ACC112 (cell line): ENCODE measurements around the gene LIPI.
"Not testable (repeated sequence)": the region's sequence is repeated elsewhere in the genome, so short reads cannot be mapped to it uniquely, and the experiment has no call there.

Source experiments
- H2AFZ ChIP-seq: fragments of 200-600 bp; sonication (generic); one replicate; pipeline ENCODE4 v1.6.0; 2017; ENCODE audit warnings: antibody characterized with exemption, low read length; ENCODE audit not compliant: unreplicated experiment
- H3K27ac ChIP-seq: fragments of 200-600 bp; sonication (generic); 2 replicates; pipeline ENCODE4 v1.5.1; 2014; ENCODE audit warnings: low read depth, mild to moderate bottlenecking, antibody characterized with exemption, low read length, moderate library complexity
- H3K27me3 ChIP-seq: fragments of 200-600 bp; sonication (generic); 2 replicates; pipeline ENCODE4 v1.6.1; 2014; ENCODE audit warnings: mild to moderate bottlenecking, antibody characterized with exemption, low read length, moderate library complexity, mixed read lengths; ENCODE audit not compliant: insufficient read depth
- H3K36me3 ChIP-seq: fragments of 200-600 bp; sonication (generic); 2 replicates; pipeline ENCODE4 v1.6.1; 2016; ENCODE audit warnings: mild to moderate bottlenecking, antibody characterized with exemption, low read length, moderate library complexity, mixed read lengths; ENCODE audit not compliant: insufficient read depth
- H3K4me1 ChIP-seq: fragments of 200-600 bp; sonication (generic); one replicate; pipeline ENCODE4 v1.6.1; 2016; ENCODE audit warnings: low read length, mixed read lengths; ENCODE audit not compliant: insufficient read depth, unreplicated experiment, control insufficient read depth
- H3K4me3 ChIP-seq: fragments of 200-600 bp; sonication (generic); 2 replicates; pipeline ENCODE4 v1.5.1; 2014; ENCODE audit warnings: mild to moderate bottlenecking, low read depth, low read length
- H3K79me2 ChIP-seq: fragments of 200-600 bp; sonication (generic); one replicate; pipeline ENCODE4 v1.6.0; 2016; ENCODE audit warnings: low read length; ENCODE audit not compliant: control insufficient read depth, unreplicated experiment, insufficient read depth

The LIPI gene

GRCh38 chr21:14092834-14093560 is 117.8 kb downstream of the LIPI start:
- no peaks in the 10 kb centered on the region for H3K36me3 ChIP-seq
- no peaks in the 10 kb centered on the region for H3K79me2 ChIP-seq
- H2AFZ ChIP-seq, result no peak overlapping the region
- H3K4me1 ChIP-seq, result no peaks in the 10 kb centered on the region
- H3K27ac ChIP-seq, result no peak overlapping the region
- H3K4me3 ChIP-seq, result no peak overlapping the region
- no peaks in the 10 kb centered on the region for H3K27me3 ChIP-seq

GRCh38 chr21:14090184-14090583 is 120.6 kb downstream of the LIPI start:
- not testable (repeated sequence) for H3K27me3 ChIP-seq, H3K4me3 ChIP-seq, H2AFZ ChIP-seq, H3K79me2 ChIP-seq, H3K4me1 ChIP-seq, H3K27ac ChIP-seq, H3K36me3 ChIP-seq

GRCh38 chr21:14088391-14088790 is 122.4 kb downstream of the LIPI start:
- no peaks in the 10 kb centered on the region; the same call in 1 of the 2 replicates for H3K36me3 ChIP-seq

GRCh38 chr21:14086553-14086952 is 124.2 kb downstream of the LIPI start:
- Histone ChIP-seq H3K79me2 (no peaks in the 10 kb centered on the region), H3K27me3 (no peaks in the 10 kb centered on the region), H3K27ac (no peak overlapping the region), H3K4me3 (no peak overlapping the region), H3K36me3 (no peaks in the 10 kb centered on the region; the same call in 1 of the 2 replicates), H2AFZ (no peak overlapping the region), H3K4me1 (no peaks in the 10 kb centered on the region)

More at GRCh38 chr21:14088391-14088790, 122.4 kb downstream of the LIPI start:
- no peak overlapping the region for H2AFZ ChIP-seq
- no peaks in the 10 kb centered on the region for H3K79me2 ChIP-seq
- H3K4me1 ChIP-seq, result no peaks in the 10 kb centered on the region
- no peaks in the 10 kb centered on the region for H3K27me3 ChIP-seq
- H3K27ac ChIP-seq, result no peak overlapping the region
- H3K4me3 ChIP-seq, result no peak overlapping the region

- H3K36me3 ChIP-seq, result no peaks in the 10 kb centered on the region; the same call in 1 of the 2 replicates
- H3K79me2 ChIP-seq, result no peaks in the 10 kb centered on the region
Observed at GRCh38 chr21:14084701-14085100, 126.1 kb downstream of the LIPI start.

GRCh38 chr21:14084068-14084501 is 126.7 kb downstream of the LIPI start:
- no peak overlapping the region for H3K27ac ChIP-seq

More at GRCh38 chr21:14084701-14085100, 126.1 kb downstream of the LIPI start:
- Histone ChIP-seq H3K4me1 (no peaks in the 10 kb centered on the region), H3K27me3 (no peaks in the 10 kb centered on the region), H3K4me3 (no peak overlapping the region), H3K27ac (no peak overlapping the region), H2AFZ (no peak overlapping the region)

GRCh38 chr21:14080764-14081096 is 130.0 kb downstream of the LIPI start:
- Histone ChIP-seq H3K27me3 (no peaks in the 10 kb centered on the region), H3K79me2 (no peaks in the 10 kb centered on the region), H3K4me1 (no peaks in the 10 kb centered on the region), H2AFZ (no peak overlapping the region), H3K36me3 (no peaks in the 10 kb centered on the region; the same call in 1 of the 2 replicates), H3K27ac (no peak overlapping the region), H3K4me3 (no peak overlapping the region)

More at GRCh38 chr21:14084068-14084501, 126.7 kb downstream of the LIPI start:
- H3K79me2 ChIP-seq, result no peaks in the 10 kb centered on the region
- H3K4me1 ChIP-seq, result no peaks in the 10 kb centered on the region
- H3K36me3 ChIP-seq, result no peaks in the 10 kb centered on the region; the same call in 1 of the 2 replicates
- H3K27me3 ChIP-seq, result no peaks in the 10 kb centered on the region
- no peak overlapping the region for H3K4me3 ChIP-seq
- H2AFZ ChIP-seq, result no peak overlapping the region

- no peaks in the 10 kb centered on the region for H3K4me1 ChIP-seq
- no peak overlapping the region for H3K27ac ChIP-seq
- H3K79me2 ChIP-seq, result no peaks in the 10 kb centered on the region
- H3K4me3 ChIP-seq, result no peak overlapping the region
- H3K36me3 ChIP-seq, result no peaks in the 10 kb centered on the region; the same call in 1 of the 2 replicates
- no peak overlapping the region for H2AFZ ChIP-seq
- H3K27me3 ChIP-seq, result no peaks in the 10 kb centered on the region
Observed at GRCh38 chr21:14080040-14080763, 130.6 kb downstream of the LIPI start.

GRCh38 chr21:14078746-14079375 is 131.9 kb downstream of the LIPI start:
- no peaks in the 10 kb centered on the region for H3K79me2 ChIP-seq
- H3K27me3 ChIP-seq, result no peaks in the 10 kb centered on the region
- H3K36me3 ChIP-seq, result no peaks in the 10 kb centered on the region
- H2AFZ ChIP-seq, result no peak overlapping the region
- no peak overlapping the region for H3K4me3 ChIP-seq
- no peak overlapping the region for H3K27ac ChIP-seq
- H3K4me1 ChIP-seq, result no peaks in the 10 kb centered on the region

GRCh38 chr21:14076143-14076806 is 134.5 kb downstream of the LIPI start:
- Histone ChIP-seq H2AFZ (no peak overlapping the region), H3K27ac (no peak overlapping the region), H3K27me3 (no peaks in the 10 kb centered on the region), H3K4me1 (no peaks in the 10 kb centered on the region), H3K79me2 (no peaks in the 10 kb centered on the region), H3K4me3 (no peak overlapping the region), H3K36me3 (no peaks in the 10 kb centered on the region)
